GM12891 (cell line): ENCODE data around the gene EIF5.

ENCODE experiments used
- DNase-seq: peaks from one replicate; pipeline ENCODE4 v3.0.0; 2011; ENCODE audit warnings: low spot score; ENCODE audit not compliant: insufficient read length
- FAIRE-seq: peaks from 2 replicates; lab custom pipeline; 2011; peaks lifted over from hg19 to GRCh38; lab: Jason Lieb, UNC
- PAX5 ChIP-seq: IDR thresholded peaks from 2 replicates; pipeline ENCODE4 v1.6.1; 2011; ENCODE audit warnings: low read length, moderate library complexity, mild to moderate bottlenecking; ENCODE audit not compliant: insufficient read depth, severe bottlenecking
- POLR2A ChIP-seq: IDR thresholded peaks from 2 replicates; pipeline ENCODE4 v1.6.1; 2011; ENCODE audit warnings: low read depth, low read length, control low read depth
- POLR2AphosphoS5 ChIP-seq: IDR thresholded peaks from 2 replicates; pipeline ENCODE4 v1.6.1; 2011; ENCODE audit warnings: low read depth, low read length, control low read depth
- POU2F2 ChIP-seq: IDR thresholded peaks from 2 replicates; pipeline ENCODE4 v1.6.1; 2011; ENCODE audit warnings: low read depth, mild to moderate bottlenecking, control low read depth, low read length, moderate library complexity
- SPI1 ChIP-seq: IDR thresholded peaks from 2 replicates; pipeline ENCODE4 v1.6.1; 2011; ENCODE audit warnings: low read depth, low read length, control low read depth
- TAF1 ChIP-seq: IDR thresholded peaks from 2 replicates; pipeline ENCODE4 v1.6.1; 2011; ENCODE audit warnings: low read depth, low read length, control low read depth

Gene EIF5

DNA sequence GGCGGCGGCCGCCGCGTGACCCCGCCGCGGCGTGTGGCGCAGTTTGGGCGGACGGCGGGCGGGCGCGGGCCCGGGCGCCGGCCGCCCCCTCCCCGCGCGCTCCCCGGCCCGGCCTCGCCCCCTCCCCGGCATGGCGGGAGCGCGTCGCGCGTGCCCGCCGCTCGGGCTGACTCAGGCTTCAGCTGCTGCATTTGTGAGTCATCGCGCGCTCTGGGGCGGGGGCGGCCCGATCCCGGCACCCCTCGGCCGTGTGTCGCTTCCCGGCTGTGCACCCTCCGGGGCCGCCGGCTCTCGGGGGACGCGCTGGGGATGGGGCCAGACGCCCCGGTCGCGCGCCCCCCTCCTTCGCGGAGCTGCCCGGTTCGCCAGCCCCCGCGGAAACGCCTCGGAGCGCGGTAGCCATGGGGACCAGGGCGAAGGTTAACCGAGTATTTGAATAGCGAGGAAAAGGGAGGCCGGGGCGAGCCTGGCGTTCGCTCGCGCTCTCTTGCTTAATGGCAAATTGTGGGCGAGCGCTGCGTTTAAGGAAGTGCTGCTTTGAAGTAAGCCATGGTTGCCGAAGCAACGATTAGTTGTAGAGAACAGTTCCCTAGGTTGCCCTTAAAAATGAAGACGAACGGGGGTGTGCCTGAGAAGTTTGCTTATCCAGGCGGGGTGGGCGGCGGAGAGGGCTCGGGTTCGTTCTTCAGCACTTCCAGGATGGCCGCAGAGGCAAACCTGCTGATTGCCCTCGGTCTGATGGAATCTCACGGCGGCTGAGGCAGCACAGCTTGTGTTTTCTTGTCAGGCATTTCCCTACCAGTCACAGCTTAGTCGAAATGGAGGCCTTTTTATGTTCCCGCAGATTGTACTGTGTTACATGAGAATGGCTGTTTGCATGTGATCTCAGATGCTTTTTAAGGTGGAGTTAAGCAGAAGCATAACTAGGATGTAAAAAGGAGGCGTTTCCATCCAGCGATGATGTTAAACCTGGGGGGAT lies 896 bp downstream of the EIF5 start:
- peak; percentile 59 for FAIRE-seq
- TF ChIP-seq PAX5, result no peak
- no peak for TF ChIP-seq TAF1
- TF ChIP-seq POLR2AphosphoS5, result peak; percentile 85
- 0 out of 2 replicates have a peak, but pooled peaks have one; percentile 8 for TF ChIP-seq POU2F2
- peak; percentile 37; the same call in 1 of the 2 replicates for TF ChIP-seq POLR2A
- TF ChIP-seq SPI1, result peak; percentile 76
- no peak for DNase-seq

DNA sequence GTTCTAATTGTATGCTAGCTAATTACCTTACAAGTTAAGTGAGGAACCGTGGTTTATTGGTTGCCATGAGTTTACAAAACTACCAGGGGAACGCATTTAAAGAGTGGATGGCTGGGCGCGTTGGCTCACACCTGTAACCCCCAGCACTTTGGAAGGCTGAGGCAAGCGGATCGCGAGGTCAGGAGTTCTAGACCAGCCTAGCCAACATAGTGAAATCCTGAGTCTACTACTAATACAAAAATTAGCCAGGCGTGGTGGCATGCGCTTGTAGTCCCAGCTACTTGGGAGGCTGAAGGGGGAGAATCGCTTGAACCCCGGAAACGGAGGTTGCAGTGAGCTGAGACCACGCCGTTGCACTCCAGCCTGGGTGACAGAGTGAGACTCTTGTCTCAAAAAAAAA lies 2.2 kb downstream of the EIF5 start:
- DNase-seq (no peak), FAIRE-seq (no peak)
- TF ChIP-seq POU2F2 (no peak), POLR2AphosphoS5 (0 out of 2 replicates have a peak, but pooled peaks have one; percentile 44)

- DNase-seq, result no peak
- FAIRE-seq, result no peak
- TF ChIP-seq POLR2A, result peak; percentile 24; the same call in 1 of the 2 replicates
- no peak for TF ChIP-seq PAX5
These were observed 3.8 kb downstream of the EIF5 start for GRCh38 chr14:103337794-103338193.

DNA sequence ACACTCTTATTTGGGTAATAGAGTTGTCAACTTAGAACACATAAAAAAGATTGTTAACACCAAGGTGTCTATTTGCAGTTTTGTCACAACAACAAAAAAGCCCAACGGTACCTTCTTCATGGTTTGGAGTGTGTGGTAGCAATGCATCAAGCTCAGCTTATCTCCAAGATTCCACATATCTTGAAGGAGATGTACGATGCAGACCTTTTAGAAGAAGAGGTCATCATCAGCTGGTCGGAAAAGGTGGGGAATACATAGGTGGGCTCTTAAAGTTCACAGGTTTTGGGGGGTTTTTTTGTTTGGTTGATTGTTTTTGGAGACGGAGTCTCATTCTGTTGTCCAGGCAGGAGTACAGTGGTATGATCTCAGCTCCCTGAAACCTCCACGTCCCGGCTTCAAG lies 5.5 kb downstream of the EIF5 start:
- DNase-seq, result no peak
- TF ChIP-seq TAF1, result no peak
- TF ChIP-seq POLR2AphosphoS5, result peak; percentile 42; the same call in 1 of the 2 replicates
- TF ChIP-seq POU2F2, result 0 out of 2 replicates have a peak, but pooled peaks have one; percentile 22
- no peak for FAIRE-seq

GRCh38 chr14:103340480-103341212 lies 6.6 kb downstream of the EIF5 start:
- FAIRE-seq, result no peak
- TF ChIP-seq POLR2AphosphoS5 (no peak), POLR2A (0 out of 2 replicates have a peak, but pooled peaks have one; percentile 11)
- no peak for DNase-seq

DNA sequence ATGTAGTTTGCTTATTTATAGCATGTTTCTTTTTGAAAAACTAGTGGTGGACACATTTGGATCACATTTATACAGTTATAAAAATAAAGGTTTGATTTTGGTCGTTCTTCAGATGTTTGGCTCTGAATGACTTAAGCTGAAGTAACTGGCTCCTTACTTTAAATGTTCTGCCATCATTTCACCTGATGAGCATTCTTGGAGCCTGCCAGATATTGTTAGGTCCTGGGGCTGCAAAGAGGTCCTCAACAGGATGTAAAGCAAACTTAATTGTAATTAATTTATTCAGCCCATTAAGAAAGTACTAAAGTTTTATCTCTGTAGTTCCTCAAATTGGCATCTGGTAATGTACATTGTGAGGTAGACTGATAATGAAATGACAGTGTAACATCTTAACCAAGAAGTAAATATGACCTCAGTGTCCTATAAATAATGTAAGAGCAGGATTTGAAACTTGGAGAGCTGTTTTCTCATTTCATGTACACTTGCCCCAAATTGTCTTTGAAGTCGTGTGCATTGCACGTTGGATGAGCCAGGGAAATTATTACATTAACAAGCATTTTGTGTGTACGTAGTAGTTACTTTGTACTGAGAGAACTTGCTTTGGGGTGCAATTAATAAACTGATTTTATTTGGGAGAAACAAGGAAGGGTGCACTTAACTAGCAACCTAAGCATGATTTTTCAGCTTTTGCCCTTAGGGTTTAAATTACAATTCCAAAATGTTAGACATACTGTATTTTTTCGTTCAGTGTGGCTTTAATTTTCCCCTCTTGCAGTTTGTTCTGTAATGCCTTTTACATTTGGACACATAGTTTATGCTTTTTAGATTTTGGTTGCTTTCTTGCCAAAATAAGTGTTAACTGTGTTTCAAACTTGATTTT lies 7.5 kb downstream of the EIF5 start:
- TF ChIP-seq SPI1 (no peak), POLR2A (peak; percentile 59), PAX5 (no peak), POU2F2 (no peak), POLR2AphosphoS5 (peak; percentile 77), TAF1 (no peak)
- FAIRE-seq (no peak), DNase-seq (no peak)

DNA sequence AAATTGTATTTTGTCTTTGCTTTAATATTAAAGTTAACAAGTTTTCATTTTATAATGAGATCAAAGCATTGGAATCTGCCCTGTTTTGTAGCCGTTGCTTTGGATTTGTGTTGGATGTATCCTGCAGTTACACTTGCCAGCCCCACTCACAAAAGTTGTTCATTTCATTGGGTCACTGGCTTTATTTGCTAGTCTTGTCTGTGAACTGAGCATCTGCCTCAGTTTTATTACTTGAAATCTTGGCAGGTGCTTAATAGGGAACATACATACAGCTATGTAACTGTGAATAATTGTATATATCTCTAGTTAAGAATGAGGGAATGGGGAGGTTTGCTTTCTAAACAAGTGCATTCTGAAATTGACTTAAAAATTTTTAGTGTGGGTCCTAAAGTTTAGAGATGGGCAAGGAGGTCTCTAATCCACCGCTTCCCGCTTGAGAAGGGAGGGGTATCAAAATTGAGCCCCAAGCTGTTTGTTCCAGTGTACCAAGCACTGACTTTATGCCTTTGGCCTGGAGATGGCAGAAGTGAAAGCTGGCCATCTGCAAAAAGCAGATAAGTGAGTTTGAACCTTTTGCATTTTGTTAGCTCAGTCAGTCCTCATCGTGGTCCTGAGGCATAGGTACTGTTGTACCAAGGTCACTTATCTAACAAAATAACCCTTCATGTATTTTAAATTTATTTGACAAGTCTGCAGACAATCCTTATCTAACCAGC lies 9.3 kb downstream of the EIF5 start:
- no peak for TF ChIP-seq SPI1
- TF ChIP-seq POLR2AphosphoS5, result peak; percentile 91
- peak; percentile 72 for TF ChIP-seq POLR2A
- peak; percentile 66 for TF ChIP-seq POU2F2
- FAIRE-seq, result no peak

DNA sequence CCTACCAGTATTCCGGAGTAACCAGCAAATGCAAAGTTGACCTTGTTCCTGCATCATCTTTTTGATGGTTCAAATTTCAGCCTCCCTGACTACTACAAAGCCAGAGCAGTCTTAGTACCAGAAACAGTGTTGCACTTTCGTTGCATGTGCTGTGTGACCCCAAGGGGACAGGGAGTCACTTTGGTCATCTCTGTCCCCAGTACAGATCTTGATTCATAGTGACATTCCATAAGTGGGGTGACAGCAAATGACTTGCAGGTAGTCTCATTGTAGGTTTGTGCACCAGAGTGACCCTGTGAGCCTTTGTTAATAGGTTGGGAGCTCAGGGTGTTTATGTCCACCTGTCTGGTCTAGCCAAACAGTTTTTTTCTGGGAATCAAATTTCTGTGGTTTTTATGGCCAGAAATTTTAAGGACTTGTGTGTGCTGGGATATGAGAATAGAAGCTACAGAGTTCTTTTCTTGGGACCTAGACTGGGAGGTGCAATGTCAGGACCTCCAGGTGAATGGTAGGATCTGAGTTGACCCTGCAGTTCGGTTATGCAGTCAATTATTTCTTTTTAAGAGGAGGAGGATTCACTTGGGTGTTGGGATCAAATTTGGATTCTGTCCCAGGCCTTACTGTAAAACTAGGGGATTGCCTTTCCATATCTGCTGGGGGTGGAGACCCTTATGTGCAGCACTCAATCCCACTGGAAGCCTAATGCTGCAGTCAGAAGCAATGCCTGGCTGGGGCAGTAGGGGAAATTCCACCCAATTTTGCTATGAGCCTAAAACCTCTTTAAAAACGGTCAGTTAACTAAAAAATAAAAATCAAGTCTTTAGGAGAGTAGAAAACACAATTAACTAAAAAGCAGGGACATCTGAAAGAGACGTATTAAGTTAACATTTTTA lies 10.1 kb downstream of the EIF5 start:
- FAIRE-seq (no peak), DNase-seq (no peak)
- TF ChIP-seq POLR2A (peak; percentile 76), SPI1 (no peak), POLR2AphosphoS5 (peak; percentile 42), POU2F2 (peak; percentile 44; the same call in 1 of the 2 replicates), TAF1 (no peak), PAX5 (no peak)

More for the DNA sequence above, 9.3 kb downstream of the EIF5 start:
- no peak for DNase-seq

GRCh38 chr14:103346286-103346685 lies 12.2 kb downstream of the EIF5 start:
- no peak; the same call in 1 of the 2 replicates for TF ChIP-seq POLR2AphosphoS5
- TF ChIP-seq POU2F2, result no peak
- TF ChIP-seq PAX5, result no peak
- TF ChIP-seq SPI1, result no peak
- 0 out of 2 replicates have a peak, but pooled peaks have one; percentile 1 for TF ChIP-seq POLR2A
- no peak for TF ChIP-seq TAF1
- DNase-seq (no peak), FAIRE-seq (no peak)
